Hematopoietic multipotent progenitor cell treated with erythropoietin and hydrocortisone succinate and interleukin-3 and kit ligand, for 4 days (in vitro differentiated cells): ENCODE results near the gene MFGE8.
"Not testable (repeated sequence)": the region's sequence is repeated elsewhere in the genome, so short reads cannot be mapped to it uniquely, and the experiment has no call there.

Experiments used
- DNase-seq: peaks from one replicate; pipeline ENCODE4 v3.0.0-alpha.2; 2015

The MFGE8 gene

GRCh38 chr15:88913017-88913849 is at the start of gene MFGE8:
Gene MFGE8 (minus strand): TSS chr15:88913379. CDS start chr15:88913319, 60 bp downstream.
- DNase-seq, result peak; percentile 91

GRCh38 chr15:88959445-88959844 is 46.3 kb upstream of the MFGE8 start:
- no peak for DNase-seq

GRCh38 chr15:88956906-88957305 is 43.7 kb upstream of the MFGE8 start:
- no peak for DNase-seq

- DNase-seq, result no peak
Observed at GRCh38 chr15:88956263-88956662, 43.1 kb upstream of the MFGE8 start.

GRCh38 chr15:88954431-88955277 is 41.5 kb upstream of the MFGE8 start:
- no peak for DNase-seq

GRCh38 chr15:88950600-88951160 is 37.5 kb upstream of the MFGE8 start:
- DNase-seq, result no peak

- no peak for DNase-seq
Observed at GRCh38 chr15:88949734-88950400, 36.7 kb upstream of the MFGE8 start.

- DNase-seq, result no peak
Observed at GRCh38 chr15:88940110-88940675, 27.0 kb upstream of the MFGE8 start.

GRCh38 chr15:88939486-88939806 is 26.3 kb upstream of the MFGE8 start:
- DNase-seq, result no peak

GRCh38 chr15:88938802-88939485 is 25.8 kb upstream of the MFGE8 start:
- DNase-seq, result no peak

- not testable (repeated sequence) for DNase-seq
Observed at GRCh38 chr15:88934449-88934848, 21.3 kb upstream of the MFGE8 start.

- DNase-seq, result no peak
Observed at GRCh38 chr15:88932875-88933330, 19.7 kb upstream of the MFGE8 start.

GRCh38 chr15:88932271-88932874 is 19.2 kb upstream of the MFGE8 start:
- DNase-seq, result no peak

GRCh38 chr15:88930579-88930978 is 17.4 kb upstream of the MFGE8 start:
- DNase-seq, result no peak

GRCh38 chr15:88929358-88930098 is 16.3 kb upstream of the MFGE8 start:
- not testable (repeated sequence) for DNase-seq

GRCh38 chr15:88928192-88928591 is 15.0 kb upstream of the MFGE8 start:
- DNase-seq, result not testable (repeated sequence)

GRCh38 chr15:88925648-88926047 is 12.5 kb upstream of the MFGE8 start:
- DNase-seq, result not testable (repeated sequence)

GRCh38 chr15:88920892-88921435 is 7.8 kb upstream of the MFGE8 start:
- DNase-seq, result not testable (repeated sequence)

GRCh38 chr15:88920186-88920891 is 7.2 kb upstream of the MFGE8 start:
- DNase-seq, result no peak

GRCh38 chr15:88918738-88919137 is 5.6 kb upstream of the MFGE8 start:
- peak; percentile 48 for DNase-seq
